GM21723 (cell line): ENCODE results near the gene ZSWIM6.

Source experiments
- ATAC-seq: cut with Tn5 transposase; IDR thresholded peaks from one replicate; pipeline ENCODE4 v1.9.1; 2021; ENCODE audit warnings: mild to moderate bottlenecking, moderate library complexity; ENCODE audit not compliant: unreplicated experiment

ZSWIM6 gene

GRCh38 chr5:61306531-61307131, 25.4 kb upstream of the ZSWIM6 start:
- peak; percentile 94 for ATAC-seq

GRCh38 chr5:61307191-61307590, 24.9 kb upstream of the ZSWIM6 start:
- ATAC-seq: no peak

- ATAC-seq: no peak
These were observed 24.4 kb upstream of the ZSWIM6 start for GRCh38 chr5:61307611-61308010.

- ATAC-seq: no peak
These were observed 23.3 kb upstream of the ZSWIM6 start for GRCh38 chr5:61308712-61309111.

- no peak for ATAC-seq
These were observed 22.9 kb upstream of the ZSWIM6 start for GRCh38 chr5:61309115-61309514.

- ATAC-seq: no peak
These were observed 20.9 kb upstream of the ZSWIM6 start for GRCh38 chr5:61311056-61311610.

- no peak for ATAC-seq
These were observed 19.9 kb upstream of the ZSWIM6 start for GRCh38 chr5:61311836-61312808.

GRCh38 chr5:61313960-61314681, 17.9 kb upstream of the ZSWIM6 start:
- ATAC-seq: no peak

GRCh38 chr5:61318376-61318775, 13.7 kb upstream of the ZSWIM6 start:
- no peak for ATAC-seq

GRCh38 chr5:61319388-61320146, 12.5 kb upstream of the ZSWIM6 start:
- peak; percentile 99 for ATAC-seq

GRCh38 chr5:61320860-61321259, 11.2 kb upstream of the ZSWIM6 start:
- ATAC-seq: no peak

- ATAC-seq: no peak
These were observed 10.4 kb upstream of the ZSWIM6 start for GRCh38 chr5:61321669-61322068.

GRCh38 chr5:61322738-61323725, 9.0 kb upstream of the ZSWIM6 start:
- ATAC-seq: no peak

- peak; percentile 33 for ATAC-seq
These were observed 4.0 kb upstream of the ZSWIM6 start for GRCh38 chr5:61327760-61328753.

GRCh38 chr5:61328791-61329549, 3.1 kb upstream of the ZSWIM6 start:
- no peak for ATAC-seq

GRCh38 chr5:61329550-61330128, 2.4 kb upstream of the ZSWIM6 start:
- ATAC-seq: no peak

- ATAC-seq: no peak
These were observed 1.7 kb upstream of the ZSWIM6 start for GRCh38 chr5:61330341-61330844.
